ENCODE measurements around the gene KDM2B. TPM values are rescaled to one million over a fixed set of nuclear protein-coding genes. Genes with fewer than 3 reads are reported as not detected.
A peak's percentile ranks its signal among the peaks of the same experiment; 100 is the strongest.
"Not testable (repeated sequence)": the region's sequence is repeated elsewhere in the genome, so short reads cannot be mapped to it uniquely, and the experiment has no call there.

The KDM2B gene
- total RNA-seq, 2 donors from 2014 or later = 14.1 to 17.3 TPM

GRCh38 chr12:121489874-121490273 is 90.9 kb downstream of the KDM2B start:
- intact Hi-C loops (cut with DNase I, micrococcal nuclease) = loop anchor here in 1 of 2 donors (10.0 kb wide), 1 partner anchor 185 kb away; no protein-coding TSS in a partner anchor
- no peak for ATAC-seq
- DNase-seq = no peak

GRCh38 chr12:121484967-121485366 is 95.9 kb downstream of the KDM2B start:
- intact Hi-C loops (cut with DNase I, micrococcal nuclease) = no loop called here
- ATAC-seq (no peak), DNase-seq (no peak)

GRCh38 chr12:121484564-121484963 is 96.3 kb downstream of the KDM2B start:
- ATAC-seq; DNase-seq; intact Hi-C loops (cut with DNase I, micrococcal nuclease): not testable (repeated sequence)

- intact Hi-C loops (cut with DNase I, micrococcal nuclease) = no loop called here
- DNase-seq (no peak), ATAC-seq (no peak)
These were observed 96.9 kb downstream of the KDM2B start for GRCh38 chr12:121483949-121484348.

GRCh38 chr12:121476477-121476876 is 104.3 kb downstream of the KDM2B start:
- ATAC-seq (no peak), DNase-seq (no peak)
- intact Hi-C loops (cut with DNase I, micrococcal nuclease) = no loop called here

- DNase-seq (no peak), ATAC-seq (no peak)
- intact Hi-C loops (cut with DNase I, micrococcal nuclease) = no loop called here
These were observed 105.5 kb downstream of the KDM2B start for GRCh38 chr12:121475279-121475678.

- DNase-seq (no peak), ATAC-seq (no peak)
- intact Hi-C loops (cut with DNase I, micrococcal nuclease) = no loop called here
These were observed 108.5 kb downstream of the KDM2B start for GRCh38 chr12:121472150-121472905.

GRCh38 chr12:121470751-121471150 is 110.1 kb downstream of the KDM2B start:
- intact Hi-C loops (cut with DNase I, micrococcal nuclease) = no loop called here

GRCh38 chr12:121468499-121468801 is 112.4 kb downstream of the KDM2B start:
- no peak for ATAC-seq
- intact Hi-C loops (cut with DNase I, micrococcal nuclease) = no loop called here
- DNase-seq = no peak

More at GRCh38 chr12:121470751-121471150, 110.1 kb downstream of the KDM2B start:
- DNase-seq (no peak), ATAC-seq (no peak)

GRCh38 chr12:121467638-121468498 is 113.0 kb downstream of the KDM2B start:
- no peak for DNase-seq
- intact Hi-C loops (cut with DNase I, micrococcal nuclease) = no loop called here
- ATAC-seq = peak; percentile 17

- peak; percentile 93 for ATAC-seq
- DNase-seq = peak; percentile 88 to 90
These were observed 113.8 kb downstream of the KDM2B start for GRCh38 chr12:121466794-121467637.

GRCh38 chr12:121465921-121466793 is 114.7 kb downstream of the KDM2B start:
- DNase-seq (peak in 1 of 2 donors; percentile 55), ATAC-seq (no peak)
- intact Hi-C loops (cut with DNase I, micrococcal nuclease) = no loop called here

More at GRCh38 chr12:121466794-121467637, 113.8 kb downstream of the KDM2B start:
- intact Hi-C loops (cut with DNase I, micrococcal nuclease) = no loop called here

- intact Hi-C loops (cut with DNase I, micrococcal nuclease) = no loop called here
- no peak for ATAC-seq
- DNase-seq = no peak
These were observed 116.5 kb downstream of the KDM2B start for GRCh38 chr12:121464331-121464730.

GRCh38 chr12:121461048-121461447 is 119.8 kb downstream of the KDM2B start:
- no peak for DNase-seq
- intact Hi-C loops (cut with DNase I, micrococcal nuclease) = no loop called here
- ATAC-seq = no peak

GRCh38 chr12:121456551-121456950 is 124.3 kb downstream of the KDM2B start:
- ATAC-seq (no peak), DNase-seq (no peak)
- intact Hi-C loops (cut with DNase I, micrococcal nuclease) = no loop called here

GRCh38 chr12:121455766-121456420 is 124.9 kb downstream of the KDM2B start:
- no peak for DNase-seq
- intact Hi-C loops (cut with DNase I, micrococcal nuclease) = no loop called here
- no peak for ATAC-seq

- DNase-seq = no peak
- intact Hi-C loops (cut with DNase I, micrococcal nuclease) = no loop called here
- no peak for ATAC-seq
These were observed 125.9 kb downstream of the KDM2B start for GRCh38 chr12:121454921-121455320.

GRCh38 chr12:121453629-121454028 is 127.2 kb downstream of the KDM2B start:
- DNase-seq (no peak), ATAC-seq (no peak)
- intact Hi-C loops (cut with DNase I, micrococcal nuclease) = no loop called here
